ENCODE data around the gene PUM1.

The PUM1 gene

DNA sequence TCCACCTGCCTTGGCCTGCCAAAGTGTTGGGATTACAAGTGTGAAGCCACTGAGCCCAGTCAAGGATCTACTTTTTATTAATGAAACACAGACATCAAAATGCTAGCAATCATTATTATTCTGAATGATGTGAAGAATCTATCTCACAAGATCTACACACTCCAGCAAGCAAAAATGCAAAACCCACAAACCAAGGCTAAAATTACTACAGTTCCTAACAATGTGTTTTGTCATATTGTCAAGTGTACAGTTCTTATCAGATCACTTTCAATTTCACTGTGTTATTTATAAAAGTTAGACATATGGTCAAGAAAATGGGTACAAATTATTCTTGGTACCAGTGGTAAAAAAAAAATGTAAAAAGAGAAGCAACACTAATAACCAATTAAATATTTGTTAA is 95.6 kb downstream of the PUM1 start:
- CTCF ChIA-PET, result no interaction called here
- TF ChIP-seq, protein P1, sequence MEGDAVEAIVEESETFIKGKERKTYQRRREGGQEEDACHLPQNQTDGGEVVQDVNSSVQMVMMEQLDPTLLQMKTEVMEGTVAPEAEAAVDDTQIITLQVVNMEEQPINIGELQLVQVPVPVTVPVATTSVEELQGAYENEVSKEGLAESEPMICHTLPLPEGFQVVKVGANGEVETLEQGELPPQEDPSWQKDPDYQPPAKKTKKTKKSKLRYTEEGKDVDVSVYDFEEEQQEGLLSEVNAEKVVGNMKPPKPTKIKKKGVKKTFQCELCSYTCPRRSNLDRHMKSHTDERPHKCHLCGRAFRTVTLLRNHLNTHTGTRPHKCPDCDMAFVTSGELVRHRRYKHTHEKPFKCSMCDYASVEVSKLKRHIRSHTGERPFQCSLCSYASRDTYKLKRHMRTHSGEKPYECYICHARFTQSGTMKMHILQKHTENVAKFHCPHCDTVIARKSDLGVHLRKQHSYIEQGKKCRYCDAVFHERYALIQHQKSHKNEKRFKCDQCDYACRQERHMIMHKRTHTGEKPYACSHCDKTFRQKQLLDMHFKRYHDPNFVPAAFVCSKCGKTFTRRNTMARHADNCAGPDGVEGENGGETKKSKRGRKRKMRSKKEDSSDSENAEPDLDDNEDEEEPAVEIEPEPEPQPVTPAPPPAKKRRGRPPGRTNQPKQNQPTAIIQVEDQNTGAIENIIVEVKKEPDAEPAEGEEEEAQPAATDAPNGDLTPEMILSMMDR (IDR thresholded peaks at IDR 0.05; ENCODE audit: control extremely low read depth, extremely low read depth, low read depth, missing control alignments), result no peak
- POLR2A ChIA-PET, result no interaction called here
- no peak for DNase-seq (ENCODE audit: extremely low spot score)

DNA sequence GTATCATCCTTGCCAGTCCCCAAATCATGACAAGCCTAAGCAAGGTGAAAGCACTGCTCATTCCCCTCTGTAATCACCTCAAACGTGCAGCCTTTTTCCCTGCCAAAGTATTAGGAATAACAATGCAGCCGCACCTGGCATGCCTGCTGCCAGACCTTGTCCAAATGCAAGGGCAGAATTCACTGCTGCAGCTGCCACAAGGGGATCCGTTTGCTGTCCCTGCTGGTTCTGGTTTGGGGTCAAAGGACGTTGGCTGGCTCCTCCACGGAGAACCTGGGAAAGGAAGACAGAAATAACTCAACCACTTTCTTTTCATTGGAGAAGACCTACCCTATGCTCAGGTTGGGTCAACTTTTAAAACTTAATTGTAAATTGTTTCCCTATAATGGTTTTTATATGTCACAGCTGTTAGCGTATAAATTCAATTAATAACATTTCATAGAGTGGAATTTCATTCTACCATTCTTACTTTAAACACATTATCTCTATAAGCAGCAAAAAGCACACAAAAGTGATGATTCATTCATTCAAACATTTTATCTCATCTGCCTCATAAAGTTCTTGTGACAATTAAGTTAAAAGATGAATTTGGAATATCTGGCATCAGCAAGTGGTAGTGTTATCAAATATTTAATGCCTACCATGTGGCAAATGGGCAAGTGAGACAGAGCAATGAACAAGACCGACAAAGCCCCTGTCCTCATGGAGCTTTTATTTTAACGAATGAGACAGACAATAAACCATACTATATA is 97.1 kb downstream of the PUM1 start:
- ChIA-PET CTCF (no interaction called here), POLR2A (no interaction called here)
- DNase-seq (ENCODE audit: extremely low spot score), result no peak
- TF ChIP-seq, protein P1 (IDR thresholded peaks at IDR 0.05; ENCODE audit: control extremely low read depth, extremely low read depth, low read depth, missing control alignments), result no peak

DNA sequence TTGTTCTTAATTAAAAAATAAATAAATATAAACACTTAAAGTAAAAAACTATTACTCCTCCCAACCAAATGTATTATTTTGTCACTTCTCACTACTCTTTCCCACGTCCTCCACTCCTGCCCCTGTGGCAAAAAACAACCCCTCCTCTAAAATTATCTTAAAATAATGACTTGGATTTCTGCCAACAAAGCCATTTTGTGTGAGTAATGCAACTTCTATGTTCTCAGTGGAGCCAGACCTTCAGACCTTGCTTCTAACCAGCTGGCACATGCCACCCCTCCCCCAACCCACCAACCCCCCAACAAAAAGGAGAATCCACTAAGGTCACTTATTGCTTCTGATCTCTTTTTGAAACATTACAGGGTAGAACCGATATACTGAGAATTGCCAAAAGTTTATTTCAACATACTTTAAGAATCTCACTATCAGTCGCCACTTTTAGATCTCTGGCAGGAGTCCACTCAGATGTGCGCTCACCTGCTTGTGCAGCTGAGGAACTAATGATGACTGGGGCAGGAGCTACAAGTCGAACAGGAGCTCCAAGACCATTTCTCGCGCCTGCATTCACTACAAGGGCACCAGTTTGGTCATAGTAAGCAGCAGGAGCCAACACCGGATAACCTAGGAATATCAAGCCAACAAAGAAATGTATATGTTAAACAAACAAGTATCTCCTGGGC is 98.7 kb downstream of the PUM1 start:
- TF ChIP-seq, protein P1 (IDR thresholded peaks at IDR 0.05; ENCODE audit: control extremely low read depth, extremely low read depth, low read depth, missing control alignments), result no peak
- POLR2A ChIA-PET, result no interaction called here
- DNase-seq (ENCODE audit: extremely low spot score), result no peak
- CTCF ChIA-PET, result no interaction called here

DNA sequence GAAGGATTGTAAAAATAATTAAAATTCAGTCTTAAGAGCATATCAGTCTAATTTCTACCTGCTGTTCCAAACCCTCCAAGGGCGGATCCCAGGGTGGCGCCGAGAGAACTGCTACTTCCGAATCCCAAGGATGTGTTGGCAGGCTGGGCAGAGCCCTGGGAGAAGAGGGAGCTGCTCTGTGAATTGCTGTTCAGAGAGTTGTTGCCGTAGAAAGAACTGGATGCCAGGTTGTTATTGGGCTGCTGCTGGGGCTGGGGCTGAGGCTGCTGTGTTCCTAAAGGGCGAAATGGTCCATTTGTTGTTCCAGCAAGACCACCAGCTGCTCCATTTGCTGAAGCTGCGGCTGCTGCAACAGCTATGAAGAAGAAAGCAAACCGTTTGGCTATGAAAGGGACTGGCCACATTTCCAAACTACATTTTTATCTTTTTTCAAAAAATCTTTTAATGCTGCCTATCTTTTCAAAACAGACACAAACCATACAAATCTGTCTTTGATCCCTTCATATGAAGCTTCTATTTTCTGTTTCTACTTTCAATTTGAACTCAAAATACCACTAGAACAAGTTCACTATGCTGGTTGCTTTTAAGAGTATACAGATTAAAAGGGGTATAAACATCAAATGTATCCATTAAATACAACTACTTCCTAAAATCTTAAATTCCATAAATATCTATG is 99.5 kb downstream of the PUM1 start:
- ChIA-PET CTCF (no interaction called here), POLR2A (no interaction called here)
- DNase-seq (ENCODE audit: extremely low spot score), result no peak
- TF ChIP-seq, protein P1 (IDR thresholded peaks at IDR 0.05; ENCODE audit: control extremely low read depth, extremely low read depth, low read depth, missing control alignments), result no peak

DNA sequence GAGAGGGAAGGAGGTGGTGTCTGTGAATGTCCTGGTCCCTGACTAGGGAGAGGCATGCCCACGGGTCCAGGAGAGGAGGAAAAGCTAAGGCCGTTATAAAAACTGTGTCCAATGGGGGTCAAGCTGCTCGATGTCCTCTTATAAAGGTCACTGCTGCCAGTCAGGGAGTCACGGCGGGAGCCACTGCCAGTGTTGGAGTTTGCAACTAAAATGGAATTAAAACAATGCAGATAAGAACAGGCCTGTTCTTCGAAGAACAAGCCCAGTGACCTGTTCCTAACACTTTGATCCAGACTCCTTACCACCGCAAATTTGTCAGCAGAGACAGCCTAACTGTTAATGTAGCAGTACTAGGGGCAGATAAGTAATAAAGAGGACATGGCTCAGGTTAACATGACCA is 100.8 kb downstream of the PUM1 start:
- DNase-seq (ENCODE audit: extremely low spot score), result no peak
- TF ChIP-seq, protein P1 (IDR thresholded peaks at IDR 0.05; ENCODE audit: control extremely low read depth, extremely low read depth, low read depth, missing control alignments), result no peak
- ChIA-PET CTCF (interaction anchor here (1.0 kb wide), 1 partner anchor 36 kb away, joined by 3 read pairs; no protein-coding TSS in a partner anchor), POLR2A (no interaction called here)

DNA sequence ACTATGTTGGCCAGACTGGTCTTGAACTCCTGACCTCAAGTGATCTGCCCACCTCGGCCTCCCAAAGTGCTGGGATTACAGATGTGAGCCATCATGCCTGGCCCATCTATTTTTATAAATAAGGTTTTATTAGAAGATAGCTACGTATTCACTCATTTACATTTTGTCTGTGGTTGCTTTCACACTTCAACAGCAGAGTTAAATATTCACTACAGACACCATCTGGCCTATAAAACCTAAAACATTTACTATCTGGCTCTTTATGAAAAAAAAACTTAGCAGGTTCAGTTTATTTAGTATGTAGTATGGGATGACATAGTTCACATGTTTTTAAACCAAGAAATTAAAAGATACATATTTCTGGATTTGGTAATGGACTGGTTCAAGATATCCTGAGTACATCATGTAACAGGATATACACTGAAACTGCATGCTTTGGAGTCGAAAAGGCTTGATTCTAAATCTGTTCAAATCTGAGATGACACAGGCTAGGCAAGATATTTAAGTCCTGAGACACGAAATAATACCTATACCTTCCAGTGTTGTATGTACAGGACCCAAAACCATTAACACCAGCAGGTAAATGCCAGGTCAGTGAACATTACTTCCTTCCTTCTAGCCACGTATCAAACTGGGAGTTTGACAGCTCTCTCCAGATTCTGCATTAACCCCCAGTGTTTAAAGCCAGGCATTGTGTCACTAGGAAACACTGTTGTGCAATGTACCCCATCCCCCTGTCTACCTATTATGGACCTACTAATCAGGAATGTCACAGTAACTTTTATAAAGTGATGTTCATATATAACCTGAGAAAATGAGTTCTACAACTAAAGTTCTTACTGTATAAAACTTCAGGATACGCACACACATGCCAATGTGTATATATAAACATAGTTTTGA is 102.7 kb downstream of the PUM1 start:
- POLR2A ChIA-PET, result no interaction called here
- TF ChIP-seq, protein P1 (IDR thresholded peaks at IDR 0.05; ENCODE audit: control extremely low read depth, extremely low read depth, low read depth, missing control alignments), result no peak
- no peak for DNase-seq (ENCODE audit: extremely low spot score)
- CTCF ChIA-PET, result interaction anchor here (0.9 to 1.0 kb wide), 2 partner anchors 11 to 22 kb away, joined by 3 read pairs; no protein-coding TSS in a partner anchor
